GM06990 (cell line): Measurements from ENCODE around the gene DNAH7.

ENCODE experiments used
- DNase-seq: peaks from one replicate; pipeline ENCODE4 v3.0.0-alpha.2; 2011; ENCODE audit not compliant: insufficient read length; ENCODE audit errors: extremely low read depth
- H3K27me3 ChIP-seq: replicated peaks from 2 replicates; pipeline ENCODE4 v1.6.0; 2011; ENCODE audit warnings: low read length; ENCODE audit not compliant: control insufficient read depth, insufficient read depth
- H3K36me3 ChIP-seq: 2 replicates; pipeline ENCODE4 v1.5.1; 2011; ENCODE audit warnings: low read length; ENCODE audit not compliant: control insufficient read depth, insufficient read depth
- H3K4me3 ChIP-seq: replicated peaks from 2 replicates; pipeline ENCODE4 v1.5.1; 2011; ENCODE audit warnings: low read depth, mild to moderate bottlenecking, control low read depth, low read length
- TF ChIP-seq, protein P1 (sequence below): IDR thresholded peaks from 2 replicates; pipeline ENCODE4 v1.5.1; 2011; ENCODE audit warnings: low read length, control low read depth, mild to moderate bottlenecking, inconsistent platforms; ENCODE audit not compliant: insufficient read depth, poor library complexity, severe bottlenecking

Gene DNAH7

DNA sequence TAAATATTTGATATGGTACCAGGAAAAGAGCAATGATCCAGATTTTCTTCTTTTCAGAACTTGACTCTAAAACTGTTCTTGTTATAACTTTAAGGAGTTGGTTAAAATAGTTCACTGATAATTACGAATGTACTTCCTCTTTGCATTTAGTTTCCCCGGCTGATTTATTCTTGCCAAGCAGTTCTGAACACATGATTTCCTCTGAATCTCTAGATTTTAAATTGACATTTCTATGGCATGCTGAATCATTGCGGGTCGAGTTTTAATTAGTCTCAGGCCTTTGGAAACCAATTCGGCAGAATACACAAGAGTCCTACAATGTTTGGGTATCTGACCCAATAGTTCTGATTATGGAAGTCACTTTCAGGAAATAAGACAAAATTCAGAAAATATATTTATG, 37.3 kb upstream of the DNAH7 start:
- Histone ChIP-seq H3K27me3 (no peaks in the 10 kb centered on the region), H3K36me3 (no peaks in the 10 kb centered on the region), H3K4me3 (no peak overlapping the region)
- no peak for DNase-seq
- TF ChIP-seq, protein P1, sequence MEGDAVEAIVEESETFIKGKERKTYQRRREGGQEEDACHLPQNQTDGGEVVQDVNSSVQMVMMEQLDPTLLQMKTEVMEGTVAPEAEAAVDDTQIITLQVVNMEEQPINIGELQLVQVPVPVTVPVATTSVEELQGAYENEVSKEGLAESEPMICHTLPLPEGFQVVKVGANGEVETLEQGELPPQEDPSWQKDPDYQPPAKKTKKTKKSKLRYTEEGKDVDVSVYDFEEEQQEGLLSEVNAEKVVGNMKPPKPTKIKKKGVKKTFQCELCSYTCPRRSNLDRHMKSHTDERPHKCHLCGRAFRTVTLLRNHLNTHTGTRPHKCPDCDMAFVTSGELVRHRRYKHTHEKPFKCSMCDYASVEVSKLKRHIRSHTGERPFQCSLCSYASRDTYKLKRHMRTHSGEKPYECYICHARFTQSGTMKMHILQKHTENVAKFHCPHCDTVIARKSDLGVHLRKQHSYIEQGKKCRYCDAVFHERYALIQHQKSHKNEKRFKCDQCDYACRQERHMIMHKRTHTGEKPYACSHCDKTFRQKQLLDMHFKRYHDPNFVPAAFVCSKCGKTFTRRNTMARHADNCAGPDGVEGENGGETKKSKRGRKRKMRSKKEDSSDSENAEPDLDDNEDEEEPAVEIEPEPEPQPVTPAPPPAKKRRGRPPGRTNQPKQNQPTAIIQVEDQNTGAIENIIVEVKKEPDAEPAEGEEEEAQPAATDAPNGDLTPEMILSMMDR: no peak

DNA sequence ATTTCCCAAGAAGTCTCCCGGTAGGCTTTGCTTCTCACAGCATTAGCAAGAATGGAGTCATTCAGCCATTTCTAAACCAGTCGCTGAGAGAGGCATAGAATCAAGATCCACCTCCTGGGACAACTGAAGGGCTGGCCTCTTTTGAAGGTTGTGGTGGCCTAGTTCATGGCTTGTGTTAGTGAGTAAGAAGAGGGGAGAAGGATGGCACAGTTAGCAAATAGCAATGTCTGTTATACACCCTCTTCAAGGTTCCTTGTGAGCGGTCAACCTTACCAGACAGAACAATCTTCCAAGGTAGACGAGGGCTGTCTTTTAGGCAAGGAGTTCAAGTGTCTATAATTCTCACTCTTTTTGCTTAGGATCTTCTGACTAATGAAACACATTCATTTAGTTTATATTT, 35.4 kb upstream of the DNAH7 start:
- TF ChIP-seq, protein P1: no peak
- no peak for DNase-seq
- H3K36me3 ChIP-seq: no peaks in the 10 kb centered on the region

DNA sequence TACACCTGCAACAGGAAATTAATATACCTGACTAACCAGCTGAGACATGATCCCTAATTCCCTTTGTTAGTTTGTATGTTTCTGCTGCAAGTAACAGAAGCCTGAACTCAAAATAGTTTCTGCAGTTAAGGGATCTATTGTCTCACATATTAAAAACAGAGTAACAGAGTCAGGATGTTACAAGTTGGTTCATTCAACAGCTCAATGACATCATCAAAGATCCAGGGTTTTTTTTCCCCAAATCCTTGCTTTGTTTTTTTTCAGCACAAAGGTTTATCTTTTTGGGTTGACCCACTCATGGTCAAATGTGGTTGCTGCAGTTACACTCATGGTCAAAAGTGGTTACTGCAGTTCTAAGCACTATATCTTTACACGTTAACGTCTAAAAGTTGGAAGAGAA, 35.0 kb upstream of the DNAH7 start:
- Histone ChIP-seq H3K4me3 (no peak overlapping the region), H3K27me3 (no peaks in the 10 kb centered on the region), H3K36me3 (no peaks in the 10 kb centered on the region)
- TF ChIP-seq, protein P1: no peak
- no peak for DNase-seq

More for the DNA sequence above, 35.4 kb upstream of the DNAH7 start:
- H3K4me3 ChIP-seq: no peak overlapping the region
- H3K27me3 ChIP-seq: no peaks in the 10 kb centered on the region

DNA sequence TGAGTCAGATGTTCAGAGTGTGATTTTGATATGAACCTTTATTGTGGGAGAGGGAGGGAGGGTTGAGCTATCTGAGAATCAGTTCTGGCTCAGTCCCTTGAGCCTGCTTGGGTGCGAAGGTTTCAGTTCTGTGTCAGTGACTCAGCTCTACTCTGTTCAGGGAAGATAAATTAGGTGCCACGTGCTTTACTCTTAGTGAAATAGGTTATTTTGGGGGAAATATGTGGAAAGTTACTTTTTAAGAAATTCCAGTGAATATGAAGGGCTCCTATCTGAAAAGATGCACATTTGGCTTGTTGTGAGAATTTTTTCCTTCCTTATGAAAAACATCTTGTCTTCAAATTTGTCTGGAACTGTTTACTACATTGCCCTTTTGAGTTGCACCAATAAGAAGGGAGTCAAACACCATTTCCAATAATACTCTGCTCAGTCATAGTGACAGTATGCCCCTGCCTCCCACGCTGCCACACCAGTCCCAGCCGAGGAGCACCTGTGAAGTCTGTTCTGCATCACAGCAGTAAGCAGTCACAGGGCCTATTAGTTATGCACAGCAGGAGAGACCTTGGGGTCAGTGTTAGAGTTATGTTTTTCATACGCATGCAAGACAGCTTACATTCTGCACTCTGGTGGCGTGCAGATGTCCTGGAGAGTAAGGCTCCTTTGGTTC, 32.8 kb upstream of the DNAH7 start:
- peak overlapping the region; percentile 19; the same call in 1 of the 2 replicates for H3K4me3 ChIP-seq
- TF ChIP-seq, protein P1: no peak
- no peaks in the 10 kb centered on the region for H3K36me3 ChIP-seq
- H3K27me3 ChIP-seq: no peaks in the 10 kb centered on the region
- peak; percentile 76 for DNase-seq

DNA sequence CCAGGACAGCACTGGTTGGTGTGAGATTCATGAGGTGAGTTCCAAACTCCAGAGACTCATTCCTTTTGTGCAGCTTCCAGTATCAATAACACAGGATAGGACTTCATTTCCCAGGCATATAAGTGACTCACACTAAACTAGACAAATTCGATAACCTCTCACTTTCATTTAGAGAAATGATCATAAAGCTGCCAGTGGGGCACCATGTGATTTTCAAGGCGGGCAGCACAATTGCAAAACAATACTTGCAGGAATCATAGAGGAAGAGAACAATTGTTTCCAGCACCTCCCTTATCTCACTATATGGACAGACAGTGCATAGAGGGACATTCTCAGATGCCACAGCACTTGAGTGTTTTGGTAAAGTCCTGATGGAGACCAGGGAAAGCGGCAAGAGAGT, 31.3 kb upstream of the DNAH7 start:
- TF ChIP-seq, protein P1: no peak
- H3K4me3 ChIP-seq: no peak overlapping the region
- no peaks in the 10 kb centered on the region for H3K36me3 ChIP-seq
- DNase-seq: no peak
- no peaks in the 10 kb centered on the region for H3K27me3 ChIP-seq
